Thyroid gland (tissue), 4 donors: Measurements from ENCODE around the gene CSMD2.

Experiments used
- CTCF ChIP-seq, 6 experiments: fragments of 200-600 bp in 3 of 6; fragments of 450-650 bp in 3 of 6; sonication (generic) in 3 of 6; IDR thresholded peaks; one replicate each; pipeline ENCODE4 v1.5.1; 2016 to 2019; ENCODE audit warnings: antibody characterized with exemption in 6 of 6, mild to moderate bottlenecking in 2 of 6, inconsistent platforms in 1 of 6, moderate library complexity in 1 of 6
- POLR2A ChIP-seq, 2 donors: fragments of 450-650 bp; IDR thresholded peaks; one replicate each; pipeline ENCODE4 v1.6.1; 2017; ENCODE audit warnings: antibody characterized with exemption in 2 of 2, mild to moderate bottlenecking in 2 of 2, moderate library complexity in 1 of 2

GRCh38 chr1:33898406-33898805, 266.6 kb downstream of the CSMD2 start:
- TF ChIP-seq CTCF (IDR thresholded peaks at IDR 0.05) (no peak), POLR2A (IDR thresholded peaks at IDR 0.05) (no peak)
